Activated naive CD4-positive, alpha-beta T cell treated with anti-CD3 and anti-CD28 coated beads, Interleukin-2, amount 50 U/mL, for 16 hours (primary cell): ENCODE measurements around the gene TMEM214.

ENCODE experiments used
- DNase-seq: peaks from one replicate; pipeline ENCODE4 v3.0.0-alpha.2; 2020

Gene TMEM214

GRCh38 chr2:27086090-27086723 is 53.4 kb downstream of the TMEM214 start:
- peak; percentile 97 for DNase-seq

GRCh38 chr2:27086724-27087593 is 54.2 kb downstream of the TMEM214 start, which contains the start of gene KHK:
Gene KHK, plus strand, starts transcription at chr2:27086772. Its CDS starts 488 bp downstream, at chr2:27087260.
- peak; percentile 24 for DNase-seq

- no peak for DNase-seq
Measured at GRCh38 chr2:27087823-27088410, 55.2 kb downstream of the TMEM214 start.

GRCh38 chr2:27088634-27089033 is 55.9 kb downstream of the TMEM214 start:
- DNase-seq: no peak

GRCh38 chr2:27089111-27089954 is 56.6 kb downstream of the TMEM214 start:
- no peak for DNase-seq
